HL-60 (cell line): ENCODE measurements around the gene TRAF5.
"Not testable (repeated sequence)": the region's sequence is repeated elsewhere in the genome, so short reads cannot be mapped to it uniquely, and the experiment has no call there.

Source experiments
- GABPA ChIP-seq: IDR thresholded peaks from 2 replicates; pipeline ENCODE4 v1.6.1; 2012; ENCODE audit warnings: low read depth
- POLR2AphosphoS5 ChIP-seq: IDR thresholded peaks from 2 replicates; pipeline ENCODE4 v1.6.1; 2012; ENCODE audit warnings: low read depth
- SPI1 ChIP-seq: IDR thresholded peaks from 2 replicates; pipeline ENCODE4 v1.6.1; 2012; ENCODE audit warnings: low read depth, mild to moderate bottlenecking, borderline replicate concordance
- TF ChIP-seq, protein P1 (sequence below): IDR thresholded peaks from 2 replicates; pipeline ENCODE4 v1.6.1; 2012; ENCODE audit warnings: low read depth; ENCODE audit not compliant: insufficient replicate concordance
- TF ChIP-seq, protein P2 (sequence below): IDR thresholded peaks from one replicate; pipeline ENCODE4 v1.5.1; 2011; ENCODE audit warnings: low read length, control low read depth, inconsistent platforms; ENCODE audit not compliant: insufficient read depth

DNA sequence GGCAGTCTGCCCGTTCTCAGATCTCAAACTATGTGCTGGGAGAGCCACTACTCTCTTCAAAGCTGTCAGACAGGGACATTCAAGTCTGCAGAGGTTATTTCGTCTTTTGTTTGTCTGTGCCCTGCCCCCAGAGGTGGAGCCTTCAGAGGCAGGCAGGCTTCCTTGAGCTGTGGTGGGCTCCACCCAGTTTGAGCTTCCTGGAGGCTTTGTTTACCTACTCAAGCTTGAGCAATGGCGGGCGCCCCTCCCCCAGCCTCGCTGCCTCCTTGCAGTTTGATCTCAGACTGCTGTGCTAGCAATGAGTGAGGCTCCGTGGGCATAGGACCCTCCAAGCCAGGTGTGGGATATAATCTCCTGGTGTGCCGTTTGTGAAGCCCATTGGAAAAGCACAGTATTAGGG lies 81.1 kb downstream of the TRAF5 start:
- TF ChIP-seq, protein P1, sequence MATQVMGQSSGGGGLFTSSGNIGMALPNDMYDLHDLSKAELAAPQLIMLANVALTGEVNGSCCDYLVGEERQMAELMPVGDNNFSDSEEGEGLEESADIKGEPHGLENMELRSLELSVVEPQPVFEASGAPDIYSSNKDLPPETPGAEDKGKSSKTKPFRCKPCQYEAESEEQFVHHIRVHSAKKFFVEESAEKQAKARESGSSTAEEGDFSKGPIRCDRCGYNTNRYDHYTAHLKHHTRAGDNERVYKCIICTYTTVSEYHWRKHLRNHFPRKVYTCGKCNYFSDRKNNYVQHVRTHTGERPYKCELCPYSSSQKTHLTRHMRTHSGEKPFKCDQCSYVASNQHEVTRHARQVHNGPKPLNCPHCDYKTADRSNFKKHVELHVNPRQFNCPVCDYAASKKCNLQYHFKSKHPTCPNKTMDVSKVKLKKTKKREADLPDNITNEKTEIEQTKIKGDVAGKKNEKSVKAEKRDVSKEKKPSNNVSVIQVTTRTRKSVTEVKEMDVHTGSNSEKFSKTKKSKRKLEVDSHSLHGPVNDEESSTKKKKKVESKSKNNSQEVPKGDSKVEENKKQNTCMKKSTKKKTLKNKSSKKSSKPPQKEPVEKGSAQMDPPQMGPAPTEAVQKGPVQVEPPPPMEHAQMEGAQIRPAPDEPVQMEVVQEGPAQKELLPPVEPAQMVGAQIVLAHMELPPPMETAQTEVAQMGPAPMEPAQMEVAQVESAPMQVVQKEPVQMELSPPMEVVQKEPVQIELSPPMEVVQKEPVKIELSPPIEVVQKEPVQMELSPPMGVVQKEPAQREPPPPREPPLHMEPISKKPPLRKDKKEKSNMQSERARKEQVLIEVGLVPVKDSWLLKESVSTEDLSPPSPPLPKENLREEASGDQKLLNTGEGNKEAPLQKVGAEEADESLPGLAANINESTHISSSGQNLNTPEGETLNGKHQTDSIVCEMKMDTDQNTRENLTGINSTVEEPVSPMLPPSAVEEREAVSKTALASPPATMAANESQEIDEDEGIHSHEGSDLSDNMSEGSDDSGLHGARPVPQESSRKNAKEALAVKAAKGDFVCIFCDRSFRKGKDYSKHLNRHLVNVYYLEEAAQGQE: not testable (repeated sequence)
- TF ChIP-seq, protein P2, sequence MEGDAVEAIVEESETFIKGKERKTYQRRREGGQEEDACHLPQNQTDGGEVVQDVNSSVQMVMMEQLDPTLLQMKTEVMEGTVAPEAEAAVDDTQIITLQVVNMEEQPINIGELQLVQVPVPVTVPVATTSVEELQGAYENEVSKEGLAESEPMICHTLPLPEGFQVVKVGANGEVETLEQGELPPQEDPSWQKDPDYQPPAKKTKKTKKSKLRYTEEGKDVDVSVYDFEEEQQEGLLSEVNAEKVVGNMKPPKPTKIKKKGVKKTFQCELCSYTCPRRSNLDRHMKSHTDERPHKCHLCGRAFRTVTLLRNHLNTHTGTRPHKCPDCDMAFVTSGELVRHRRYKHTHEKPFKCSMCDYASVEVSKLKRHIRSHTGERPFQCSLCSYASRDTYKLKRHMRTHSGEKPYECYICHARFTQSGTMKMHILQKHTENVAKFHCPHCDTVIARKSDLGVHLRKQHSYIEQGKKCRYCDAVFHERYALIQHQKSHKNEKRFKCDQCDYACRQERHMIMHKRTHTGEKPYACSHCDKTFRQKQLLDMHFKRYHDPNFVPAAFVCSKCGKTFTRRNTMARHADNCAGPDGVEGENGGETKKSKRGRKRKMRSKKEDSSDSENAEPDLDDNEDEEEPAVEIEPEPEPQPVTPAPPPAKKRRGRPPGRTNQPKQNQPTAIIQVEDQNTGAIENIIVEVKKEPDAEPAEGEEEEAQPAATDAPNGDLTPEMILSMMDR: not testable (repeated sequence)
- not testable (repeated sequence) for TF ChIP-seq GABPA, POLR2AphosphoS5, SPI1
